CD14-positive monocyte (primary cell): Measurements from ENCODE around the gene PHLDA3. TPM values are rescaled to one million over a fixed set of nuclear protein-coding genes. Genes with fewer than 3 reads are reported as not detected.

ENCODE experiments used
- DNase-seq, 3 donors: peaks; one replicate each; pipeline ENCODE4 v3.0.0-alpha.2; 2011 to 2022
- H2AFZ ChIP-seq: 2 replicates; pipeline ENCODE4 v1.6.0; 2012; ENCODE audit warnings: mild to moderate bottlenecking, low read depth, low read length, inconsistent platforms; ENCODE audit not compliant: insufficient read depth, poor library complexity, severe bottlenecking
- H3K27ac ChIP-seq, 2 donors: 1 replicate in 1 of 2; 2 replicates in 1 of 2; pipeline ENCODE4 v1.5.1; 2012 to 2013; ENCODE audit warnings: low read length in 2 of 2, control low read depth in 1 of 2, inconsistent platforms in 1 of 2, low read depth in 1 of 2, mild to moderate bottlenecking in 1 of 2
- H3K27me3 ChIP-seq, 2 donors: one replicate each; pipeline versions ENCODE4 v1.6.0 to v1.6.1; 2011 to 2013; ENCODE audit warnings: low read length in 2 of 2; ENCODE audit not compliant: control insufficient read depth in 2 of 2, insufficient read depth in 2 of 2
- H3K36me3 ChIP-seq, 2 donors: replicated peaks in 1 of 2; 1 replicate in 1 of 2; 2 replicates in 1 of 2; pipeline versions ENCODE4 v1.5.1 to v1.6.1; 2012 to 2013; ENCODE audit warnings: low read length in 2 of 2, control low read depth in 1 of 2, inconsistent platforms in 1 of 2, mild to moderate bottlenecking in 1 of 2; ENCODE audit not compliant: insufficient read depth in 2 of 2, control insufficient read depth in 1 of 2
- H3K4me1 ChIP-seq, 2 donors: 1 replicate in 1 of 2; 2 replicates in 1 of 2; pipeline versions ENCODE4 v1.5.1 to v1.6.1; 2012 to 2013; ENCODE audit warnings: low read length in 2 of 2, control low read depth in 1 of 2, inconsistent platforms in 1 of 2, mild to moderate bottlenecking in 1 of 2, moderate library complexity in 1 of 2; ENCODE audit not compliant: insufficient read depth in 2 of 2, control insufficient read depth in 1 of 2
- H3K4me2 ChIP-seq: replicated peaks from 2 replicates; pipeline ENCODE3; 2012; ENCODE audit warnings: low read length, moderate library complexity, mild to moderate bottlenecking; ENCODE audit not compliant: poor library complexity, severe bottlenecking; ENCODE audit errors: extremely low read depth
- H3K4me3 ChIP-seq, 3 experiments: fragments of 200-600 bp in 1 of 3; sonication (generic) in 1 of 3; replicated peaks in 1 of 3; 1 replicate in 2 of 3; 2 replicates in 1 of 3; pipeline ENCODE4 v1.5.1; 2011 to 2013; ENCODE audit warnings: low read length in 3 of 3, mild to moderate bottlenecking in 3 of 3, control low read depth in 2 of 3, low read depth in 2 of 3, inconsistent platforms in 1 of 3, moderate library complexity in 1 of 3
- H3K79me2 ChIP-seq: 2 replicates; pipeline ENCODE4 v1.6.0; 2012; ENCODE audit warnings: mild to moderate bottlenecking, control low read depth, inconsistent platforms, low read length, moderate library complexity; ENCODE audit not compliant: insufficient read depth
- H3K9ac ChIP-seq: 2 replicates; pipeline ENCODE4 v1.6.0; 2017; ENCODE audit warnings: low read length, mild to moderate bottlenecking; ENCODE audit not compliant: insufficient read depth, poor library complexity, severe bottlenecking
- H3K9me3 ChIP-seq, 2 donors: replicated peaks in 1 of 2; 1 replicate in 1 of 2; 2 replicates in 1 of 2; pipeline versions ENCODE4 v1.5.1 to v1.6.1; 2012 to 2013; ENCODE audit warnings: low read length in 2 of 2, control low read depth in 1 of 2; ENCODE audit not compliant: control insufficient read depth in 1 of 2, insufficient read depth in 1 of 2
- H4K20me1 ChIP-seq: 2 replicates; pipeline ENCODE4 v1.6.0; 2012; ENCODE audit warnings: mild to moderate bottlenecking, low read length, control low read depth, moderate library complexity; ENCODE audit not compliant: insufficient read depth
- H3K27ac Mint-ChIP-seq, 7 donors: one replicate each; pipeline ENCODE4 v1.8.0; 2020; ENCODE audit warnings: mild to moderate bottlenecking in 7 of 7, mixed read lengths in 7 of 7, moderate library complexity in 6 of 7, inconsistent platforms in 2 of 7
- H3K27me3 Mint-ChIP-seq, 3 donors: one replicate each; pipeline ENCODE4 v1.8.0; 2021 to 2022; ENCODE audit warnings: low read depth in 3 of 3, mild to moderate bottlenecking in 3 of 3, mixed read lengths in 3 of 3, moderate library complexity in 3 of 3, inconsistent platforms in 1 of 3
- H3K36me3 Mint-ChIP-seq, 2 donors: one replicate each; pipeline ENCODE4 v1.8.0; 2020; ENCODE audit warnings: mixed read lengths in 2 of 2, inconsistent platforms in 1 of 2, mild to moderate bottlenecking in 1 of 2
- H3K4me1 Mint-ChIP-seq: one replicate; pipeline ENCODE4 v1.8.0; 2020; ENCODE audit warnings: mild to moderate bottlenecking, mixed read lengths
- H3K4me3 Mint-ChIP-seq, 2 donors: one replicate each; pipeline ENCODE4 v1.8.0; 2020; ENCODE audit warnings: mild to moderate bottlenecking in 2 of 2, mixed read lengths in 2 of 2, moderate library complexity in 1 of 2
- H3K9me3 Mint-ChIP-seq, 7 donors: one replicate each; pipeline ENCODE4 v1.8.0; 2020 to 2022; ENCODE audit warnings: mixed read lengths in 7 of 7, mild to moderate bottlenecking in 6 of 7, moderate library complexity in 6 of 7, inconsistent platforms in 2 of 7
- CTCF ChIP-seq: fragments of 200-600 bp; IDR thresholded peaks from one replicate; pipeline ENCODE4 v1.8.0; 2022; ENCODE audit warnings: antibody characterized with exemption, mild to moderate bottlenecking
- WGBS: methylation state at CpG from one replicate; pipeline ENCODE4 v1.1.5; 2013; ENCODE audit warnings: missing lambda C conversion rate; ENCODE audit not compliant: insufficient coverage; 5-methylcytosine and 5-hydroxymethylcytosine counted together
- intact Hi-C, 2 donors: fragments of 100-400 bp; cut with micrococcal nuclease; formaldehyde crosslinking; loops; one replicate each; pipeline versions ENCODE4 v1.15.0 to v1.15.1; 2023
- polyA plus RNA-seq, 3 donors: library from polyadenylated mRNA; depleted of rRNA in 1 of 3; unstranded in 2 of 3; stranded (reverse) in 1 of 3; fragments of 300-500 nt in 2 of 3; fragments of >200 nt in 1 of 3; fragmentation: Illumina TruSeq in 2 of 3; gene quantifications; 1 replicate in 2 of 3; 2 replicates in 1 of 3; pipeline ENCODE4 v1.2.3, GENCODE V29; 2012 to 2021

Gene PHLDA3
- polyA plus RNA-seq, 3 donors = 0.08 TPM; not detected in 2

- Mint-ChIP-seq H3K36me3 (no peaks in the 10 kb centered on the region), H3K27ac (no peak overlapping the region), H3K27me3 (peaks cover 2 to 5% (median 5%) of the 10 kb centered on the region in 3 donors), H3K4me1 (peaks cover 9% of the 10 kb centered on the region), H3K4me3 (no peak overlapping the region), H3K9me3 (peaks cover 0 to 2% (median 0%) of the 10 kb centered on the region in 7 donors)
- peaks cover 0 to 6% of the 10 kb centered on the region in 2 donors for H3K4me1 ChIP-seq
- no peak overlapping the region for H3K4me3 ChIP-seq
- H2AFZ ChIP-seq = no peak overlapping the region
- H3K9ac ChIP-seq = no peak overlapping the region
- intact Hi-C loops = no loop called here
- H3K27me3 ChIP-seq = no peaks in the 10 kb centered on the region
- H3K36me3 ChIP-seq = no peaks in the 10 kb centered on the region
- no peaks in the 10 kb centered on the region for H4K20me1 ChIP-seq
- no peak for DNase-seq
- H3K27ac ChIP-seq = no peak overlapping the region
- WGBS = 93% methylated on average over 2 of the region's 2 CpGs
- TF ChIP-seq CTCF = no peak
- no peaks in the 10 kb centered on the region for H3K79me2 ChIP-seq
- H3K9me3 ChIP-seq = no peaks in the 10 kb centered on the region
- H3K4me2 ChIP-seq = no peak overlapping the region
Measured at GRCh38 chr1:201424146-201424545, 44.8 kb downstream of the PHLDA3 start.

- no peak for DNase-seq
- peaks cover 6% of the 10 kb centered on the region for H3K4me1 Mint-ChIP-seq
- WGBS = 96% methylated on average over 5 of the region's 6 CpGs
- peaks cover 2 to 5% (median 5%) of the 10 kb centered on the region in 3 donors for H3K27me3 Mint-ChIP-seq
- Histone ChIP-seq H2AFZ (no peak overlapping the region), H3K9ac (no peak overlapping the region), H3K9me3 (no peaks in the 10 kb centered on the region), H3K4me1 (peaks cover 0 to 6% of the 10 kb centered on the region in 2 donors), H3K4me2 (no peak overlapping the region), H3K27ac (no peak overlapping the region), H3K27me3 (no peaks in the 10 kb centered on the region), H3K79me2 (no peaks in the 10 kb centered on the region), H3K36me3 (no peaks in the 10 kb centered on the region), H4K20me1 (no peaks in the 10 kb centered on the region), H3K4me3 (no peak overlapping the region)
- no peak overlapping the region for H3K27ac Mint-ChIP-seq
- intact Hi-C loops = no loop called here
- H3K4me3 Mint-ChIP-seq = no peak overlapping the region
- peaks cover 0 to 2% (median 0%) of the 10 kb centered on the region in 7 donors for H3K9me3 Mint-ChIP-seq
- TF ChIP-seq CTCF = no peak
- no peaks in the 10 kb centered on the region for H3K36me3 Mint-ChIP-seq
Measured at GRCh38 chr1:201423655-201424054, 45.3 kb downstream of the PHLDA3 start.
